HFFc6 (cell line): ENCODE measurements around the gene PANX2. TPM values are rescaled to one million over a fixed set of nuclear protein-coding genes. Genes with fewer than 3 reads are reported as not detected.
A peak's percentile ranks its signal among the peaks of the same experiment; 100 is the strongest.

Experiments used
- DNase-seq: peaks from one replicate; pipeline ENCODE4 v3.0.0-alpha.2; 2018
- H3K27ac Mint-ChIP-seq: 2 replicates; pipeline ENCODE4 v1.8.0; 2020; ENCODE audit warnings: mild to moderate bottlenecking, mixed read lengths
- H3K27me3 Mint-ChIP-seq: 2 replicates; pipeline ENCODE4 v1.8.0; 2021; ENCODE audit warnings: mild to moderate bottlenecking, moderate library complexity, mixed read lengths; ENCODE audit not compliant: insufficient read depth
- H3K36me3 Mint-ChIP-seq: 2 replicates; pipeline ENCODE4 v1.8.0; 2021; ENCODE audit warnings: low read depth, mixed read lengths
- H3K4me1 Mint-ChIP-seq: 2 replicates; pipeline ENCODE4 v1.8.0; 2020; ENCODE audit warnings: low read depth, mixed read lengths
- H3K4me3 Mint-ChIP-seq: 2 replicates; pipeline ENCODE4 v1.8.0; 2020; ENCODE audit warnings: mild to moderate bottlenecking, moderate library complexity, mixed read lengths
- H3K9me3 Mint-ChIP-seq: 2 replicates; pipeline ENCODE4 v1.8.0; 2020; ENCODE audit warnings: mild to moderate bottlenecking, mixed read lengths
- total RNA-seq, 6 experiments: library from RNA; stranded (reverse); fragmentation: NEBNext Ultra II Directional; extraction: Animal tissue kit (Norgen Biotek cat#: 25700); gene quantifications; 2 replicates in 1 of 6; 3 replicates in 5 of 6; pipeline ENCODE4 v1.2.3, GENCODE V29; 2021
- TF ChIP-seq, protein P1 (sequence below): fragments of 200-600 bp; sonication (generic); IDR thresholded peaks from 2 replicates; pipeline ENCODE4 v1.5.0; 2021; ENCODE audit warnings: antibody characterized with exemption, mild to moderate bottlenecking

The PANX2 gene
- total RNA-seq, 6 experiments from 2014 or later: 1.2 to 2.3 (median 1.3) TPM

DNA sequence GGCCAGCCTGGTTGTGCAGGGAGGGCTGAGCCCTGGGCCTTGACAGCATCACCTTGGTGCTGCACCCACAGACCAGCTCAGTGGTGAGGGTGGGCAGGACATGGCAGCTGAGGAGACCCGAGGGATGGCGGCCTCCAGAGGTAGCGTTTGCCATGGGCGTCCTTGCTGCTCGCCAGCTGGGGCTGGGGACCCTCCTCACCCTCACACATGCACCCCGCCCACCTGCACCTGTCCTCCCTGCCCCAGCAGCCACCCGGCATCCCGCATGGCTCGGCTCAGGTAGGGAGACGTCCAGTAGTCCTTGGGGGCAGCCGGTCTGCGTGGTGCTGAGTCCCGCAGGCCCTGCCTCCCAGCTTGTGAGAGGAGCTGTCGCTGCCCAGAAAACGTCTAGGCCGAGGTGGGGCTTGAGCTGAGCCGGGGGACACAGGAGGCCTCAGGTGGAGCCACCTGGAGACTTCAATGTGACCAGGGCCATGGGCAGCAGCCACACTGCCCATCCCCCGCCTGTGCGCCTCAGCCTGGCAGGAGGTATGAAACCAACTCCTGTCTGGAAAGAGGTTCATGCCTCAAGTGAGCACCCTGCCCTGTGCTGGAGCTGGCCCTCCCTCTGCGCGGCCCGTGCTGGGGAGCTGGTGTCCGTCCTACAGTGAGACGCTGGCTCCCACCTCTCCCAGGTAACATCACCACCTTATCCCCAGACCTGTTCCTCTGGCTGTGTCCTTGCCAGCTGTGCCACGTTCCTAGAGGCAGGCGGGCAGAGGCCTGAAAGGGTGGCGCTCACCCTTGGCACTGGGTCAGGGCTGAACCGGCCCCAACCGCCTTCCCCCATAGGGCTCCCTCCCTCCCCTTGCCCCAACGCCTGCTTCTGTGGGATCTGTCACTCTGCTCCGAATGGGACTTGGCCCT is 11.9 kb downstream of the PANX2 start:
- H3K9me3 Mint-ChIP-seq: no peaks in the 10 kb centered on the region
- peaks cover 6% of the 10 kb centered on the region for H3K27me3 Mint-ChIP-seq
- TF ChIP-seq, protein P1, sequence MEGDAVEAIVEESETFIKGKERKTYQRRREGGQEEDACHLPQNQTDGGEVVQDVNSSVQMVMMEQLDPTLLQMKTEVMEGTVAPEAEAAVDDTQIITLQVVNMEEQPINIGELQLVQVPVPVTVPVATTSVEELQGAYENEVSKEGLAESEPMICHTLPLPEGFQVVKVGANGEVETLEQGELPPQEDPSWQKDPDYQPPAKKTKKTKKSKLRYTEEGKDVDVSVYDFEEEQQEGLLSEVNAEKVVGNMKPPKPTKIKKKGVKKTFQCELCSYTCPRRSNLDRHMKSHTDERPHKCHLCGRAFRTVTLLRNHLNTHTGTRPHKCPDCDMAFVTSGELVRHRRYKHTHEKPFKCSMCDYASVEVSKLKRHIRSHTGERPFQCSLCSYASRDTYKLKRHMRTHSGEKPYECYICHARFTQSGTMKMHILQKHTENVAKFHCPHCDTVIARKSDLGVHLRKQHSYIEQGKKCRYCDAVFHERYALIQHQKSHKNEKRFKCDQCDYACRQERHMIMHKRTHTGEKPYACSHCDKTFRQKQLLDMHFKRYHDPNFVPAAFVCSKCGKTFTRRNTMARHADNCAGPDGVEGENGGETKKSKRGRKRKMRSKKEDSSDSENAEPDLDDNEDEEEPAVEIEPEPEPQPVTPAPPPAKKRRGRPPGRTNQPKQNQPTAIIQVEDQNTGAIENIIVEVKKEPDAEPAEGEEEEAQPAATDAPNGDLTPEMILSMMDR: no peak
- no peak overlapping the region for H3K4me3 Mint-ChIP-seq
- DNase-seq: no peak
- H3K27ac Mint-ChIP-seq: no peak overlapping the region
- peaks cover 5% of the 10 kb centered on the region; the same call in 1 of the 2 replicates for H3K4me1 Mint-ChIP-seq
- peaks cover 5% of the 10 kb centered on the region; the same call in 1 of the 2 replicates for H3K36me3 Mint-ChIP-seq

DNA sequence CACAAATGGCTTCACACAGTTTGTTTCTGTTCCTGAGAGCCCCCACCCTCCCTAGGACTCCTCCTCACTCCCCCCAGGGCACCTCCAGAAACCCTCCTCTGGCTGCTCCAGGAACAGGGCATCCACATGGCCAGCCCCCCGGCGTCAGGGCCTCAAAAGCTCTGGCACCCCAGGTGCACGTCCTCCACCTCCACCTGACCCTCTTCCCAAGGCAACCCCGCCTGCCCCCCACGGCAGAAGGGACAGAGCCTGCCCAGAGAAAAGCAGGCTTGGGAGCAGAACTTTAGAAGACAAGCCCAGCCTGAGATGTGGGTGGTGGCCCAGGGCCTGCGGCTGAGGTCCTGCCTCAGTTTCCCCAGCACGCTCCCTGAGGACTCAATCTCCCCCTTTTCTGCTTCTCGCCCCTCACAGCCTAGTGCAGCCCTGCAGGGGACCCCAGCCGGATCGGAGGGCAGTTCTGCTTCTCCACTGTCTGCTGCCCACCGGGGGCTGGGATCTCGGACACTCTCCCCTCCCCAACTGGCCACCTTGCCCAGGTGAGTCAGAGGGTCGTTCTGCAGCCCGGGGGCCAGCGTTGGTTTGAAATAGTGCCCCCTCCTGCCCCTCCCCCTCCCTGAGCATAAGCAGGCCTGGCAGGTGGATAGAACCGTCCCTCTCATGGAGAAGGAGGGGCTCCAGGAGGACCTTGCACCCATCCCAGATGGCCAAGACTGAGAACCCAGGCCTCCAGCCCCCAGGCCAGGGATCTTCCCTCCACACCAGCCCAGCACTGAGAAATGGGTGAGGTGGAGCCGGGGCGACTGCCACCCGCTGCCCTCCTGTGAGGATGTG is 12.8 kb downstream of the PANX2 start:
- no peak overlapping the region for H3K4me3 Mint-ChIP-seq
- H3K27me3 Mint-ChIP-seq: peaks cover 6% of the 10 kb centered on the region
- peaks cover 5% of the 10 kb centered on the region; the same call in 1 of the 2 replicates for H3K36me3 Mint-ChIP-seq
- H3K27ac Mint-ChIP-seq: no peak overlapping the region
- H3K9me3 Mint-ChIP-seq: no peaks in the 10 kb centered on the region
- peaks cover 5% of the 10 kb centered on the region; the same call in 1 of the 2 replicates for H3K4me1 Mint-ChIP-seq
- DNase-seq: no peak
- TF ChIP-seq, protein P1: no peak

DNA sequence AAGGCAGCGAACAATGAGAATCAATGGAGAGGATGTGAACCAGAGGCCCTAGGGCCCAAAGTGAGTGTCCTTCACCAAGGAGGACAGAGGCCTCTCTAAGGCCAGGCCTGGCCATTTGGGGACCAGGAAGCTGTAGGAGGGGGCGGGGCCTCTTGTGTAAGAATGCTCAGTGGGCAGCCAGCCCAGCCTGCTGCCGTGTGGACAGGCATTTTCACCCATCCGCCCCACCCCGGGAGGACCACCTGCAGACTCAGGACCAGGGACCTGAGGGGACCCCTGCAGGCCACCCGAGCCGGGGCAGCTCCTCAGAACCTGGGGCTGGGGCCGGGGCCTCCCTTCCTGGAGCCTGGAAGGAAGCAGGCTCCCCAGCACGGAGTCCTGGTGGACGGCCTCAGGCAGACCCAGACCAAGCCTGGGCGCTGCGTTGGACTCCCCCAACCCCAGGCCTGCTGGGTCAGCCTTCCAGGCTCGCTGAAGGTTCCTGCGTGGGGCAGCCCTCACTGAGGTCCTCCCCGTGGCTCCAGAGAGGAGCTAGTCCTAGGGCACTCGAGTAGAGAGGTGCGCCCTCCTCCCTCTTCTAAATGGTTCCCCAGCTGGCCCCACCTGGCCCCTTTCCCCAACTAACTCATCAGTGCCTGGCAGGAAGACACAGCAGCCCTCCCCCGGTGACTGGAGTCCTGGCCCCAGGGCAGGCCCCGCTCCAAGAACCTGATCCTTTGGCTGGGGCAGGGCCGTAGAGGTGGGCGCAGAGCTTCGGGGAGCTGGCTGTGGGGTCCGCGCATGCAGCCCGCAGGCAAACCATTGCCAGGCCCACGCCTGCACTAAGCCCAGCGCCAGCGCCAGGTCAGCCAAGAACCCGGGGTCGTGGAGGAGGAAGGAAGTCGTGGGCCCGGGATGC is 13.7 kb downstream of the PANX2 start:
- H3K27me3 Mint-ChIP-seq: peaks cover 5% of the 10 kb centered on the region
- TF ChIP-seq, protein P1: peak; percentile 27; the same call in 1 of the 2 replicates
- H3K4me1 Mint-ChIP-seq: peaks cover 7% of the 10 kb centered on the region; the same call in 1 of the 2 replicates
- peak; percentile 19 for DNase-seq
- peak overlapping the region; percentile 26; the same call in 1 of the 2 replicates for H3K27ac Mint-ChIP-seq
- H3K4me3 Mint-ChIP-seq: no peak overlapping the region
- peaks cover 5% of the 10 kb centered on the region; the same call in 1 of the 2 replicates for H3K36me3 Mint-ChIP-seq
- H3K9me3 Mint-ChIP-seq: no peaks in the 10 kb centered on the region

DNA sequence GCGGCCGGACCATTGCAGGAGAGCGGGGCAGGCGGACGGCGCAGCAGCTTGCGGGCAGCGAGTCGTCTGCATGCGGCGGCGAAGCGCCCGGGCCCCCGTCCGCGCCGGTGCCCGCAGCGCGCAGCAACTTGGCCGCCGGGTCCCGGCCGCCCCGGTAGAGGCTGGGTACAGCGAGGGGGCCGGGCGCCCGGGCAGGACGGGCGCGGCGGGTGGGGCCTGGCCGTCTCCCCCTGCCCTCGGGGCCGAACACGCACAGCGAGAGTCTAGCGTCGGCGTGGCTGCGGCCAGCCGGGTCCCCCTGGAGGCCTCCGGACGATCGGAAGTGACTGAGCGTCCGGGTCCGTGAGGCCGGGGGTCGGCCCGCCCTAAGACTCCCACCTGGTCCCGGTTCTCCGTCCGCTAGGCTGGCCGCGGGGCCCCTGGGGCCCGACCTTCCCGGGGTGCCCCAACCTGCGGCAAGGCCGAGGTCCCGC is 14.4 kb downstream of the PANX2 start:
- Mint-ChIP-seq H3K36me3 (peaks cover 5% of the 10 kb centered on the region; the same call in 1 of the 2 replicates), H3K27me3 (peaks cover 5% of the 10 kb centered on the region), H3K4me1 (peaks cover 13% of the 10 kb centered on the region; the same call in 1 of the 2 replicates), H3K9me3 (no peaks in the 10 kb centered on the region), H3K4me3 (no peak overlapping the region), H3K27ac (0 out of 2 replicates have a peak overlapping the region, but pooled peaks have one; percentile 26)
- TF ChIP-seq, protein P1: no peak
- no peak for DNase-seq
